Adrenal gland (tissue), 5 donors: Measurements from ENCODE around the gene DIP2C.

Source experiments
- POLR2A ChIP-seq, 2 donors: fragments of 450-650 bp; IDR thresholded peaks; one replicate each; pipeline ENCODE4 v1.6.1; 2017; ENCODE audit warnings: antibody characterized with exemption in 2 of 2, mild to moderate bottlenecking in 2 of 2, moderate library complexity in 1 of 2
- TF ChIP-seq, protein P1 (sequence below), 6 experiments: fragments of 450-650 bp in 4 of 6; fragments of 200-600 bp in 2 of 6; sonication (generic) in 1 of 6; IDR thresholded peaks; 1 replicate in 5 of 6; 2 replicates in 1 of 6; pipeline versions ENCODE4 v1.5.1 to v1.8.0; 2016 to 2021; ENCODE audit warnings: antibody characterized with exemption in 6 of 6, mild to moderate bottlenecking in 2 of 6, moderate library complexity in 1 of 6
- donor health status: DM: no; HTN: no; CAD: no.

DNA sequence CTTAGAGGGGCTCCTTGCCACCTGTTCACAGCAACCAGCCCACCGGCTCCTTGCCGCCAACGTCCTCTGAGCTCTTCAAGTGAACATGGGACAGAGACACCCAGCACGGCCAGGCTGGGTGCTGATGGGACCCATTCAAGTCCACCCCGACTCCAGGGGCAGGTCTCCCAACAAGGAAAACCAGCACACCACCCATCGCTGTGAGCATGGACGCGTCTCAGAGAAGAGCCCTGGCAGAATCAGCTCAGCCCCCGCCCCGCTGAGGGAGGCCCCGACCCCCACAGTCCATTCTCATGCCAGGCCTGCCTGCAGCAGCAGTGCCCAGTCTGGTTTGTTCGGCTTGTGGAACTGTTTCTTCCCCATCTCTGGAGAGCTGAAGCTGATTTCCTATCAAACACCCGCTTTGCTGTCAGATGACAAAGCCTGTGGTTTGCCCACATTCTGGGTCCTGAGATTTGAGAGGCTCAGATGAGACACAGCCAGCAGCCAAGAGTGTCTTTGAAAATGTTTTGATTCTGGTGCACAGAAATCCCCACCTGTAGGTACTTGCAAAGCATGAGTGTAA lies 337.6 kb downstream of the DIP2C start:
- TF ChIP-seq, protein P1, sequence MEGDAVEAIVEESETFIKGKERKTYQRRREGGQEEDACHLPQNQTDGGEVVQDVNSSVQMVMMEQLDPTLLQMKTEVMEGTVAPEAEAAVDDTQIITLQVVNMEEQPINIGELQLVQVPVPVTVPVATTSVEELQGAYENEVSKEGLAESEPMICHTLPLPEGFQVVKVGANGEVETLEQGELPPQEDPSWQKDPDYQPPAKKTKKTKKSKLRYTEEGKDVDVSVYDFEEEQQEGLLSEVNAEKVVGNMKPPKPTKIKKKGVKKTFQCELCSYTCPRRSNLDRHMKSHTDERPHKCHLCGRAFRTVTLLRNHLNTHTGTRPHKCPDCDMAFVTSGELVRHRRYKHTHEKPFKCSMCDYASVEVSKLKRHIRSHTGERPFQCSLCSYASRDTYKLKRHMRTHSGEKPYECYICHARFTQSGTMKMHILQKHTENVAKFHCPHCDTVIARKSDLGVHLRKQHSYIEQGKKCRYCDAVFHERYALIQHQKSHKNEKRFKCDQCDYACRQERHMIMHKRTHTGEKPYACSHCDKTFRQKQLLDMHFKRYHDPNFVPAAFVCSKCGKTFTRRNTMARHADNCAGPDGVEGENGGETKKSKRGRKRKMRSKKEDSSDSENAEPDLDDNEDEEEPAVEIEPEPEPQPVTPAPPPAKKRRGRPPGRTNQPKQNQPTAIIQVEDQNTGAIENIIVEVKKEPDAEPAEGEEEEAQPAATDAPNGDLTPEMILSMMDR (IDR thresholded peaks at IDR 0.05), result no peak
- no peak for TF ChIP-seq POLR2A (IDR thresholded peaks at IDR 0.05)
